Caco-2 (cell line): ENCODE measurements around the gene PMEPA1. TPM values are rescaled to one million over a fixed set of nuclear protein-coding genes. Genes with fewer than 3 reads are reported as not detected.

Experiments used
- BruUV-seq: library from RNA; stranded (reverse); fragments of 400-500 nt; replicated peaks from 2 replicates; lab custom pipeline; 2021; lab: Mats Ljungman, UMichigan
- CTCF ChIA-PET: fragments of 300-600 bp; sonication (Branson Sonifier 250); formaldehyde crosslinking; loops from one replicate; lab custom pipeline; 2022; ENCODE audit warnings: antibody characterized with exemption; lab: Charles Lee
- POLR2A ChIA-PET: fragments of 300-600 bp; sonication (Branson Sonifier 250); formaldehyde crosslinking; loops from one replicate; lab custom pipeline; 2022; ENCODE audit warnings: antibody characterized with exemption; lab: Charles Lee
- DNase-seq, 2 experiments: peaks; one replicate each; pipeline versions ENCODE4 v3.0.0 to v3.0.0-alpha.2; 2020 to 2022
- H3K27me3 ChIP-seq: replicated peaks from 2 replicates; pipeline ENCODE4 v1.6.0; 2011; ENCODE audit warnings: low read length; ENCODE audit not compliant: control insufficient read depth, insufficient read depth
- H3K36me3 ChIP-seq: 2 replicates; pipeline ENCODE4 v1.5.1; 2011; ENCODE audit warnings: low read length; ENCODE audit not compliant: control insufficient read depth, insufficient read depth
- H3K4me1 ChIP-seq: fragments of 250-450 bp; sonication (Bioruptor Pico); 2 replicates; pipeline ENCODE4 v1.5.1; 2020; ENCODE audit warnings: mild to moderate bottlenecking
- H3K4me3 ChIP-seq: 2 replicates; pipeline ENCODE4 v1.5.1; 2011; ENCODE audit warnings: low read depth, mild to moderate bottlenecking, control low read depth, low read length
- H3K9me3 ChIP-seq: fragments of 250-450 bp; sonication (Bioruptor Pico); 2 replicates; pipeline ENCODE4 v1.5.1; 2020; ENCODE audit warnings: mild to moderate bottlenecking, moderate library complexity
- H3K27ac Mint-ChIP-seq: one replicate; pipeline ENCODE4 v1.8.0; 2022; ENCODE audit warnings: mixed read lengths; ENCODE audit not compliant: unreplicated experiment
- H3K27me3 Mint-ChIP-seq: one replicate; pipeline ENCODE4 v1.8.0; 2022; ENCODE audit warnings: mixed read lengths; ENCODE audit not compliant: insufficient read depth, unreplicated experiment
- H3K36me3 Mint-ChIP-seq: one replicate; pipeline ENCODE4 v1.8.0; 2022; ENCODE audit warnings: mild to moderate bottlenecking, mixed read lengths; ENCODE audit not compliant: insufficient read depth, unreplicated experiment
- H3K4me1 Mint-ChIP-seq: one replicate; pipeline ENCODE4 v1.8.0; 2022; ENCODE audit warnings: low read depth, mixed read lengths; ENCODE audit not compliant: unreplicated experiment
- H3K4me3 Mint-ChIP-seq: one replicate; pipeline ENCODE4 v1.8.0; 2022; ENCODE audit warnings: mild to moderate bottlenecking, moderate library complexity, mixed read lengths; ENCODE audit not compliant: unreplicated experiment
- H3K9me3 Mint-ChIP-seq: one replicate; pipeline ENCODE4 v1.8.0; 2022; ENCODE audit warnings: mixed read lengths; ENCODE audit not compliant: unreplicated experiment
- intact Hi-C: fragments of 100-400 bp; cut with micrococcal nuclease; formaldehyde crosslinking; loops from one replicate; pipeline ENCODE4 v1.10.0; 2022; ENCODE audit not compliant: unreplicated experiment
- total RNA-seq: library from RNA; stranded (reverse); gene quantifications from 2 replicates; pipeline ENCODE4 v1.2.3, GENCODE V29; 2022
- TF ChIP-seq, protein P1 (sequence below), 2 experiments: fragments of 200-600 bp in 1 of 2; IDR thresholded peaks; 1 replicate in 1 of 2; 2 replicates in 1 of 2; pipeline versions ENCODE4 v1.5.1 to v1.8.0; 2011 to 2022; ENCODE audit warnings: antibody characterized with exemption in 1 of 2, control low read depth in 1 of 2, inconsistent platforms in 1 of 2, low read depth in 1 of 2, low read length in 1 of 2, mild to moderate bottlenecking in 1 of 2, moderate library complexity in 1 of 2; ENCODE audit not compliant: insufficient read depth in 1 of 2, severe bottlenecking in 1 of 2, unreplicated experiment in 1 of 2

PMEPA1 gene
- total RNA-seq, 1 experiment from 2014 or later = 3.3 TPM

- BruUV-seq = no TSS peak
- Histone ChIP-seq H3K4me1 (no peaks in the 10 kb centered on the region), H3K4me3 (no peak overlapping the region), H3K36me3 (no peaks in the 10 kb centered on the region), H3K9me3 (no peaks in the 10 kb centered on the region), H3K27me3 (no peaks in the 10 kb centered on the region)
- CTCF ChIA-PET = interaction anchor here (1.0 kb wide), 1 partner anchor 12 kb away, joined by 3 read pairs; no protein-coding TSS in a partner anchor
- POLR2A ChIA-PET = no interaction called here
- no peak overlapping the region for H3K4me3 Mint-ChIP-seq
- no peak for DNase-seq
- H3K4me1 Mint-ChIP-seq = peaks cover 1% of the 10 kb centered on the region
- no peaks in the 10 kb centered on the region for H3K9me3 Mint-ChIP-seq
- peaks cover 4% of the 10 kb centered on the region for H3K27me3 Mint-ChIP-seq
- intact Hi-C loops = no loop called here
- H3K36me3 Mint-ChIP-seq = no peaks in the 10 kb centered on the region
- TF ChIP-seq, protein P1, sequence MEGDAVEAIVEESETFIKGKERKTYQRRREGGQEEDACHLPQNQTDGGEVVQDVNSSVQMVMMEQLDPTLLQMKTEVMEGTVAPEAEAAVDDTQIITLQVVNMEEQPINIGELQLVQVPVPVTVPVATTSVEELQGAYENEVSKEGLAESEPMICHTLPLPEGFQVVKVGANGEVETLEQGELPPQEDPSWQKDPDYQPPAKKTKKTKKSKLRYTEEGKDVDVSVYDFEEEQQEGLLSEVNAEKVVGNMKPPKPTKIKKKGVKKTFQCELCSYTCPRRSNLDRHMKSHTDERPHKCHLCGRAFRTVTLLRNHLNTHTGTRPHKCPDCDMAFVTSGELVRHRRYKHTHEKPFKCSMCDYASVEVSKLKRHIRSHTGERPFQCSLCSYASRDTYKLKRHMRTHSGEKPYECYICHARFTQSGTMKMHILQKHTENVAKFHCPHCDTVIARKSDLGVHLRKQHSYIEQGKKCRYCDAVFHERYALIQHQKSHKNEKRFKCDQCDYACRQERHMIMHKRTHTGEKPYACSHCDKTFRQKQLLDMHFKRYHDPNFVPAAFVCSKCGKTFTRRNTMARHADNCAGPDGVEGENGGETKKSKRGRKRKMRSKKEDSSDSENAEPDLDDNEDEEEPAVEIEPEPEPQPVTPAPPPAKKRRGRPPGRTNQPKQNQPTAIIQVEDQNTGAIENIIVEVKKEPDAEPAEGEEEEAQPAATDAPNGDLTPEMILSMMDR (IDR thresholded peaks at IDR 0.05; ENCODE audit: insufficient read depth in 1 of 2, low read depth in 1 of 2, low read length in 1 of 2, severe bottlenecking in 1 of 2, unreplicated experiment in 1 of 2) = no peak
- H3K27ac Mint-ChIP-seq = no peak overlapping the region
Measured at GRCh38 chr20:57680131-57680716, 29.6 kb downstream of the PMEPA1 start.

- no peaks in the 10 kb centered on the region for H3K9me3 Mint-ChIP-seq
- H3K9me3 ChIP-seq = no peaks in the 10 kb centered on the region
- no peaks in the 10 kb centered on the region for H3K27me3 ChIP-seq
- no TSS peak for BruUV-seq
- H3K4me3 ChIP-seq = no peak overlapping the region
- ChIA-PET CTCF (no interaction called here), POLR2A (no interaction called here)
- TF ChIP-seq, protein P1 (IDR thresholded peaks at IDR 0.05; ENCODE audit: insufficient read depth in 1 of 2, low read depth in 1 of 2, low read length in 1 of 2, severe bottlenecking in 1 of 2, unreplicated experiment in 1 of 2) = no peak
- H3K4me1 Mint-ChIP-seq = no peaks in the 10 kb centered on the region
- DNase-seq = no peak
- no peak overlapping the region for H3K4me3 Mint-ChIP-seq
- H3K27me3 Mint-ChIP-seq = peaks cover 4% of the 10 kb centered on the region
- intact Hi-C loops = no loop called here
- no peaks in the 10 kb centered on the region for H3K36me3 ChIP-seq
- no peaks in the 10 kb centered on the region for H3K36me3 Mint-ChIP-seq
- H3K4me1 ChIP-seq = no peaks in the 10 kb centered on the region
- H3K27ac Mint-ChIP-seq = no peak overlapping the region
Measured at GRCh38 chr20:57679113-57679512, 30.7 kb downstream of the PMEPA1 start.

GRCh38 chr20:57678340-57678739, 31.5 kb downstream of the PMEPA1 start:
- H3K9me3 Mint-ChIP-seq = no peaks in the 10 kb centered on the region
- H3K36me3 Mint-ChIP-seq = no peaks in the 10 kb centered on the region
- CTCF ChIA-PET = no interaction called here
- no TSS peak for BruUV-seq
- Histone ChIP-seq H3K36me3 (no peaks in the 10 kb centered on the region), H3K9me3 (no peaks in the 10 kb centered on the region), H3K27me3 (no peaks in the 10 kb centered on the region), H3K4me3 (no peak overlapping the region), H3K4me1 (no peaks in the 10 kb centered on the region)
- intact Hi-C loops = no loop called here
- POLR2A ChIA-PET = no interaction called here
- no peaks in the 10 kb centered on the region for H3K4me1 Mint-ChIP-seq
- TF ChIP-seq, protein P1 (IDR thresholded peaks at IDR 0.05; ENCODE audit: insufficient read depth in 1 of 2, low read depth in 1 of 2, low read length in 1 of 2, severe bottlenecking in 1 of 2, unreplicated experiment in 1 of 2) = no peak
- DNase-seq = no peak
- no peak overlapping the region for H3K4me3 Mint-ChIP-seq
- no peak overlapping the region for H3K27ac Mint-ChIP-seq
- peaks cover 4% of the 10 kb centered on the region for H3K27me3 Mint-ChIP-seq
